ENCODE results near the gene SHROOM3. TPM values are rescaled to one million over a fixed set of nuclear protein-coding genes. Genes with fewer than 3 reads are reported as not detected.

SHROOM3 gene
- total RNA-seq, 1 donor from 2014 or later = 45.1 TPM

- H3K4me3 ChIP-seq (ENCODE audit: low read depth, low read length) = no peak overlapping the region
- no peaks in the 10 kb centered on the region for H3K27me3 ChIP-seq (ENCODE audit: control insufficient read depth, insufficient read depth, low read length)
- TF ChIP-seq CTCF (IDR thresholded peaks at IDR 0.05; ENCODE audit: insufficient read depth, low read length, poor library complexity, severe bottlenecking) = no peak
- H3K36me3 ChIP-seq (ENCODE audit: control insufficient read depth, insufficient read depth, low read length) = no peaks in the 10 kb centered on the region
- no peak for DNase-seq (ENCODE audit: low read depth)
Observed at GRCh38 chr4:76441881-76442280, 6.9 kb downstream of the SHROOM3 start.

GRCh38 chr4:76442807-76443206, 7.8 kb downstream of the SHROOM3 start:
- TF ChIP-seq CTCF (IDR thresholded peaks at IDR 0.05; ENCODE audit: insufficient read depth, low read length, poor library complexity, severe bottlenecking) = no peak
- no peak for DNase-seq (ENCODE audit: low read depth)
- no peaks in the 10 kb centered on the region for H3K36me3 ChIP-seq (ENCODE audit: control insufficient read depth, insufficient read depth, low read length)
- no peaks in the 10 kb centered on the region for H3K27me3 ChIP-seq (ENCODE audit: control insufficient read depth, insufficient read depth, low read length)
- H3K4me3 ChIP-seq (ENCODE audit: low read depth, low read length) = no peak overlapping the region

- Histone ChIP-seq H3K36me3 (ENCODE audit: control insufficient read depth, insufficient read depth, low read length) (no peaks in the 10 kb centered on the region), H3K27me3 (ENCODE audit: control insufficient read depth, insufficient read depth, low read length) (no peaks in the 10 kb centered on the region), H3K4me3 (ENCODE audit: low read depth, low read length) (no peak overlapping the region)
- TF ChIP-seq CTCF (IDR thresholded peaks at IDR 0.05; ENCODE audit: insufficient read depth, low read length, poor library complexity, severe bottlenecking) = no peak
- DNase-seq (ENCODE audit: low read depth) = no peak
Observed at GRCh38 chr4:76443376-76443775, 8.3 kb downstream of the SHROOM3 start.

GRCh38 chr4:76445911-76446310, 10.9 kb downstream of the SHROOM3 start:
- no peak for TF ChIP-seq CTCF (IDR thresholded peaks at IDR 0.05; ENCODE audit: insufficient read depth, low read length, poor library complexity, severe bottlenecking)
- Histone ChIP-seq H3K27me3 (ENCODE audit: control insufficient read depth, insufficient read depth, low read length) (no peaks in the 10 kb centered on the region), H3K36me3 (ENCODE audit: control insufficient read depth, insufficient read depth, low read length) (no peaks in the 10 kb centered on the region), H3K4me3 (ENCODE audit: low read depth, low read length) (no peak overlapping the region)
- DNase-seq (ENCODE audit: low read depth) = no peak

- Histone ChIP-seq H3K36me3 (ENCODE audit: control insufficient read depth, insufficient read depth, low read length) (no peaks in the 10 kb centered on the region), H3K4me3 (ENCODE audit: low read depth, low read length) (no peak overlapping the region), H3K27me3 (ENCODE audit: control insufficient read depth, insufficient read depth, low read length) (no peaks in the 10 kb centered on the region)
- TF ChIP-seq CTCF (IDR thresholded peaks at IDR 0.05; ENCODE audit: insufficient read depth, low read length, poor library complexity, severe bottlenecking) = no peak
- no peak for DNase-seq (ENCODE audit: low read depth)
Observed at GRCh38 chr4:76447393-76447851, 12.4 kb downstream of the SHROOM3 start.

- Histone ChIP-seq H3K27me3 (ENCODE audit: control insufficient read depth, insufficient read depth, low read length) (no peaks in the 10 kb centered on the region), H3K4me3 (ENCODE audit: low read depth, low read length) (no peak overlapping the region), H3K36me3 (ENCODE audit: control insufficient read depth, insufficient read depth, low read length) (no peaks in the 10 kb centered on the region)
- no peak for DNase-seq (ENCODE audit: low read depth)
- no peak for TF ChIP-seq CTCF (IDR thresholded peaks at IDR 0.05; ENCODE audit: insufficient read depth, low read length, poor library complexity, severe bottlenecking)
Observed at GRCh38 chr4:76448211-76448610, 13.2 kb downstream of the SHROOM3 start.

Measured in kidney epithelial cell (primary cell).